ENCODE results near the gene AQP2. TPM values are rescaled to one million over a fixed set of nuclear protein-coding genes. Genes with fewer than 3 reads are reported as not detected.

AQP2 gene
- total RNA-seq, 4 donors from 2014 or later: not detected

- Histone ChIP-seq H3K27ac (no peak overlapping the region), H3K4me3 (no peak overlapping the region), H3K4me1 (peaks cover 3 to 62% (median 13%) of the 10 kb centered on the region in 3 donors), H3K27me3 (no peaks in the 10 kb centered on the region), H3K36me3 (no peaks in the 10 kb centered on the region), H3K9me3 (no peaks in the 10 kb centered on the region)
- 86 to 88% methylated on average over 6 of the region's 6 CpGs for WGBS, 2 donors
- intact Hi-C loops (cut with DNase I): no loop called here
- no peak for DNase-seq
- TF ChIP-seq CTCF (IDR thresholded peaks at IDR 0.05) (no peak), POLR2A (IDR thresholded peaks at IDR 0.05) (no peak)
Observed at GRCh38 chr12:49928471-49928870, 22.1 kb upstream of the AQP2 start.

GRCh38 chr12:49929581-49929980 is 21.0 kb upstream of the AQP2 start:
- no peaks in the 10 kb centered on the region for H3K36me3 ChIP-seq
- intact Hi-C loops (cut with DNase I): no loop called here
- H3K9me3 ChIP-seq: no peaks in the 10 kb centered on the region
- peak overlapping the region in 1 of 4 donors; percentile 3 for H3K27ac ChIP-seq
- H3K4me3 ChIP-seq: no peak overlapping the region
- H3K4me1 ChIP-seq: peaks cover 3 to 67% (median 13%) of the 10 kb centered on the region in 3 donors
- H3K27me3 ChIP-seq: no peaks in the 10 kb centered on the region
- DNase-seq: no peak
- TF ChIP-seq CTCF (IDR thresholded peaks at IDR 0.05): no peak
- no peak for TF ChIP-seq POLR2A (IDR thresholded peaks at IDR 0.05)
- WGBS, 2 donors: 64 to 75% methylated on average over 1 to 5 of the region's 7 CpGs

- TF ChIP-seq CTCF (IDR thresholded peaks at IDR 0.05) (peak in 3 of 6 experiments; percentile 6 to 37 (median 34)), POLR2A (IDR thresholded peaks at IDR 0.05) (no peak)
- peaks cover 3 to 63% (median 13%) of the 10 kb centered on the region in 3 donors for H3K4me1 ChIP-seq
- intact Hi-C loops (cut with DNase I): no loop called here
- no peak for DNase-seq
- H3K27ac ChIP-seq: peak overlapping the region in 2 of 4 donors; percentile 73 to 81
- H3K4me3 ChIP-seq: no peak overlapping the region
- WGBS, 2 donors: 52 to 64% methylated on average over 3 of the region's 3 CpGs
- no peaks in the 10 kb centered on the region for H3K36me3 ChIP-seq
- H3K27me3 ChIP-seq: no peaks in the 10 kb centered on the region
- H3K9me3 ChIP-seq: no peaks in the 10 kb centered on the region
Observed at GRCh38 chr12:49930515-49931288, 19.8 kb upstream of the AQP2 start.

- Histone ChIP-seq H3K27ac (peak overlapping the region in 3 of 4 donors; percentile 53 to 81 (median 73)), H3K4me1 (peaks cover 3 to 73% (median 13%) of the 10 kb centered on the region in 3 donors), H3K27me3 (no peaks in the 10 kb centered on the region), H3K9me3 (no peaks in the 10 kb centered on the region), H3K4me3 (no peak overlapping the region), H3K36me3 (no peaks in the 10 kb centered on the region)
- WGBS, 2 donors: 72 to 80% methylated on average over 5 to 7 of the region's 7 CpGs
- DNase-seq: no peak
- intact Hi-C loops (cut with DNase I): no loop called here
- TF ChIP-seq POLR2A (IDR thresholded peaks at IDR 0.05) (no peak), CTCF (IDR thresholded peaks at IDR 0.05) (no peak)
Observed at GRCh38 chr12:49932023-49932422, 18.5 kb upstream of the AQP2 start.

- H3K4me1 ChIP-seq: peaks cover 3 to 79% (median 13%) of the 10 kb centered on the region in 3 donors
- WGBS, 2 donors: 63 to 72% methylated on average over 6 to 8 of the region's 8 CpGs
- no peaks in the 10 kb centered on the region for H3K27me3 ChIP-seq
- DNase-seq: no peak
- TF ChIP-seq POLR2A (IDR thresholded peaks at IDR 0.05): no peak
- no peaks in the 10 kb centered on the region for H3K36me3 ChIP-seq
- H3K4me3 ChIP-seq: no peak overlapping the region
- H3K27ac ChIP-seq: peak overlapping the region in 3 of 4 donors; percentile 53 to 81 (median 73)
- no peaks in the 10 kb centered on the region for H3K9me3 ChIP-seq
- intact Hi-C loops (cut with DNase I): no loop called here
Observed at GRCh38 chr12:49932533-49933130, 17.9 kb upstream of the AQP2 start.
